NCI-H2107 treated with DMSO at 0.1 percent for 48 hours (cell line): ENCODE measurements around the gene MAFB.

Experiments
- DNase-seq: peaks from one replicate; lab custom pipeline; 2025; ENCODE audit not compliant: unreplicated experiment; lab: John Stamatoyannopoulos, UW

Gene MAFB

DNA sequence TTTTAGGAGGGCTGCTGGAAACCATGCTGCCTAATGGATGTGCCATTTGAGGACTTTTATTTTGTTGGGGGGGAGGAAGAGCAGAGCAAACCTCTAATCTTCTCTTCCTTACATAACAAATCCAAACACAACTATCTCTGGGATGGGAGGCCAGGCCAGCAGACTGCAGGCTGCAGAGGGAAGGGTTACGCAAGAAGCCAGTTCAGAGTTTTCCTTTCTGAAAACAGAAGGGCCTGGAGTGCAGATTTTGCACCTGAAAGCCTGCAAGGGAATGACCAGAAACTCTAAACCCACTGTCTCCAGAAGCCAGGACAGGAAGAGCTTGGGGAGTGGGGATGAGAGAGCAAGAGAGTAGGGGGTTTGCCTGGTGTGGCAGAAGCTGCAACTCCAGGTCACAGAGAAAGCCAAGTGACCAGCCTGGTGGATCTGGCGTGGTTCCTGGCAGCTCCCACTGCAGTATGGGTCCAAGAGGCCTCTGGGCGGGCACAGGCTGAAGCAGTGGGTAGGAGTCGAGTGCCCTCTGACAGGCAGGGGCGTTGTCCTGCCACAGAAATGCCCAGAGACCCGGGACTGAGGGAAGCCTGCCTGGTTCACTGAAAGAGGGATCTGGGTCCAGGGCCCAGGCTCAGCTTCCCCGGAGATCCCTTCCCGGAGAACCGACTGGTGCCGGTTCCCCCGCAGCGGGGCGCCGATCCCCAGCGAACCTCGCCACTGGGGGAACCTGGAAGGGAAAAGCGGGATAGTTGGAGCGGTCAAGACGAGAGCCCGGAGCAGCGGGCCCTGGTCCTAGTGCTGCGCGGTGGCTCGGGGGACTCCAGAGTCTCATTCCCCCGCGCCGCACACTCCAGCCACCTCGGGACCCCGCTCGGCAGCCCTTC is 6.7 kb downstream of the MAFB start:
- DNase-seq = no peak

DNA sequence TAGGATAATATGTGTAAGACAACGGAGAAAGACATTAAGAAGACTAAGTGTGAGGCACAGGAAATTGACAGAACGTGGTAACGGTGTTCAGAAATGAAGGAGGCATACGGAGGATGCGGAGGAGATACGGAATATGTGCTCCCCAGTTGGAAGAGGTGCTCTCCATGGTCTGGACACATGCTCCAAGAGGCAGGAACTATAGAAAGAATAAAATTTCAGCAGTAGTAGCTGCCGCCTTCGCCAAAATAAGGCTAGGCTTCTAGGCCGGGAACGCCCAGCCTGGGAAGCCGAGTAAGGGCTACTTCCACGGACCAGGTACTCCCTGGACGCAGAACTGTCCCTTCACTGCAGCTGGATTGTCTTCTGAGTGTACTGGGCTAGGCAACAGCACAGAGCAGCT is 7.4 kb downstream of the MAFB start:
- no peak for DNase-seq

DNA sequence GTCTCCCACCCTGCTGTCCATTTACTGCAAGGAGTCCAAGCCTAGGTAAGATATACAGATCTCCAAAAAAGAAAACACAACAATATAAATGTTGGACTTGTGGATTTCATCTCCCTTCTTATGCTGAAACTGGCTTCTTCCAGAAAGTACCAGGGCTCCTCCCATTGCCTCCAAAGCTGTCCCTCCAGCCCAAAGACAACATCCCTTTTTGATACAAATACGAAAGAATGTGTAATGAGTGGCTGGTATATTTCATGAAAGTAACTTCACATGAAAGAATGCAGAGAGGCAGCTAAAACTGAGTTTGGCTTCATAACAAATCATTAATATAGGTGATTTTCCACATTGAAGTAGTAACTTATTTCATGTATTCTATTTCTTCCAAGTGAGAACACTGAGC is 7.9 kb downstream of the MAFB start:
- no peak for DNase-seq

DNA sequence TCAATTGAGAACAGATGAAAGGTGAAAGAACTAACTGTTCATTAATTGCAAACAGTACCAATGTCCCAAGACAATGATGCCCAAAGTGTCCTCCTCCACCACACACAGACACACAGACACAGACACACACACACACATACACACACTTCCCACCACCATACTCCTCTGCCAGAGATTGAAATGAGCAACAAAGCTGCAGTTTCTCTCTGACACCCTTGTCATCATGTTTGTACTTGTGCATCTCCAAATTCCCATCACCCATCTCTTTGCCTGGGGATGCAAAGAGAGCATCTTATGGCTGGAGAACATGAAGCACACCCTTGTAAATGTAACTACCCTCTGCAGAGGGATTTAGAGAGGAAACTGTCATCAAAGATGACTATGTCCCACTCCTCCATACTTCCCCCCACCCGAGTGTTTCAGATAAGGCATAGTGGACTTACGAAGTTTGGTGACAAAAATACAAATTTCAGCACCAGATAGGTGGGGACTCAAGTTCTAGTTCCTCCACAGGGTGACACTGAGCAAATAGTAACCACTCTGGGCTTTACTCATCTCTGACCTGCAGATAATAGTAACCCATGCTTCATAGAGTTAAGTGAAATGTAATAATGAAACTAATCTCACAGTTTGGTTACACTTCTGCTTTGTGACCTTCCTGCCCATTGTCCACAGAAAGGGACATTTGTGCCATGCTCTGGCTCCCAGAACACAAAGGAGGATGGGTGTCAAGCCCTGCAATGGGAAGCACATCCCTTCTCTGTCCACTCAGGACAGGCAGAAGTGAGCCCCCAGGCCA is 8.7 kb downstream of the MAFB start:
- DNase-seq = no peak

- no peak for DNase-seq
Observed at GRCh38 chr20:40679184-40679583, 9.9 kb downstream of the MAFB start.

DNA sequence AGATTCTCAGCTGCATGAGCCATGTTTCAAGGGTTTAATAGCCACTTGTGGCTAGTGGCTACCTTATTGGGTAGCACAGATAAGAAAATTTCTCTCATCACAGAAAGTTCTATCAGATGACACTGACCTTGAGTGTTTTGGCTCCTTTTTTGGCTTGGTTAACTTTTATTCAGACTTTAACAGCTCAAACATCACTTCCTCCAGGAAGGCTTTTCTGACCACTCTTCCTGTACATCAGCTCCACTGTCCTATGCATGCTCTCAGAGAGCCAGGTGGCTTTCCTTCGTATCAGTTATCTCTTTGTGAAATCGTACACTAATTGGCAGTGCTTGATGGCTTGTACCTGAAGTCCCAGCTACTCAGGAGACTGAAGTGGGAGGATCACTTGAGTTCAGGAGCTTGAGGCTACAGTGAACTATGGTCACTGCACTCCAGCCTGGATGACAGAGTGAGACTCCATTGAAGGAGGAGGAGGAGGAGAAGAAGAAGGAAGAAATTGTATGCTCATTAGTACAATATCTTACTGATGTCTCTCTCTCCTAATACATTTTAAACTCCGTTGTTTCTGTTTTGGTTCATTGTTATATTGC is 10.7 kb downstream of the MAFB start:
- DNase-seq = no peak

DNA sequence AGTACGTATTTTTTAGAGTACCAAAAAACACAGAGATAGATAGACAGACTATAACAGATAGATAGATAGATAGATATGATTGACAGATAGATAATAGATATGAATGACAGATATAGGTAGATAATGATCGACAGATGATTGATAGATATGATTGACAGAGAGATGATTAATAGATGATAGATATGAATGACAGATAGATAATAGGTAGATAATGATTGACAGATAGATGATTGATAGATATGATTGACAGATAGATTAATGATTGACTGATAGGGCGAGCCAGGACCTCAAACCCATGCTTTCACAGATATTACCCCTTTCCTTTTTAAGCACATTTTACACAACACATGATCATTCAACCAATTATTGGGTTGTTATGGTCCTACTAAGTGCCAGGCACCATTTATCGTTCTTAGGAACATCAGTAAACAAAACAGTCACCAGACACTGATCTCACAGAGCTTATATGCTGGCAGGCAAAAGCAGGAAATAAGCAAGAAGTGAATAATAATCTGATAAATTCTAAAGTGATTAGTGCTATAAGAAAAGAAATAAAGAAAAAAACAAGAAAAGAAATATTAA is 11.6 kb downstream of the MAFB start:
- DNase-seq = no peak

DNA sequence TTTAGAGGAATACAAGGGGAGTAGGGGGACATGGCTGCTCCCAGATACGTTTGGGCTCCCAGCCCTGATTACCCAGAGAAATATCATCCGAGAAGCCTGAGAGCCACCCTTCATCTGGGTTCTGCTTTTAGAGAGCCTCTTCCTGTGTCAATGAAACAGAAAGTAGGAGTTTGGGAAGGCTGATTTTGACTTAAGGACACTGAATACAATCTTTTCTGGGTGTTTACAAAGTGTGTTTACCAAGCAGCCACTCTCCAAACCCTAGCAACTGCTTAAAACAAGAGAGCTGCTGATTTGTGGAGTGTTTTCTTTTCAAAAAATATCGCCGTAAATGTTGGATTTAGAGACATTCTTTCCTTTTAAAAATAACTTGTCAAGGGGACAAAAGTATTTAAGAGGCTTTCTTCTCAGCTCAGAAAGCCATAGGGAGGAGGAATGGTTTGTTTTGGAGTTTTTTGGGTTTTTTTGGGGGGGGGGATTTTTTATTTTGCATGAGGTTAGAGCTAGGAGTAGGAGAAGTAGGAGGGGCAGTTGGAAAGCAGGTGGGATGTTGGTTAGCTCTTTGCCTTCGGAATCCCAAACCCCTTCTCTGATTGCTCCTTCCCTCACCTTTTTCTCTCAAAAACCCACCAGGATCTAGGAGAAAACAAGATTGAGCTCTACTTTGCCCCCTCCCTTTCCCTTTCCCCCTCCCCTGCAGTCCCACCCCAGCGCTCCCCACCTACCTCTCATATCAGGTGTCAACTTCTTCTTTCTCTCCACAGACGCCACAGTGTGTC is 12.4 kb downstream of the MAFB start:
- DNase-seq = no peak

- no peak for DNase-seq
Observed at GRCh38 chr20:40675599-40676221, 13.3 kb downstream of the MAFB start.

GRCh38 chr20:40673442-40673841 is 15.6 kb downstream of the MAFB start:
- no peak for DNase-seq

GRCh38 chr20:40672095-40672494 is 16.9 kb downstream of the MAFB start:
- DNase-seq = no peak

DNA sequence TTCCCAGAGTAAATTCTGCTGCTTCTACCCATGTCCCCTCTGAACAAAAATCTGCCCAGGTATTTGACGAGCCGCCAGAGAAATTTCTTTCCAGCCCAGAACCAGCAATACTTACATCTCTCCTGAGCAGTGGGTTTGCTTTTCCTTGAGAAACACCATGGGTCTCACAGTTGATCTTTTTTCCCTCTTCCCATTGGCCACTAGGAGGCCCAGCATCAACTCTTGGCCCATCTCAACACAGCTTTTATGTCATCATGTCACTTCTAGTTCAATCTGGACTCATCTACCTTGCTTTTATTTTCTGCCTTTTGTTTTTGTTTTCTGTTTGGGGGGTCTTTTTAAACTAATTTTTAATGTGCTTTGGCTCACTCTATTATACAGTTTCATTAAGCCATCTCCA is 18.8 kb downstream of the MAFB start:
- no peak for DNase-seq

DNA sequence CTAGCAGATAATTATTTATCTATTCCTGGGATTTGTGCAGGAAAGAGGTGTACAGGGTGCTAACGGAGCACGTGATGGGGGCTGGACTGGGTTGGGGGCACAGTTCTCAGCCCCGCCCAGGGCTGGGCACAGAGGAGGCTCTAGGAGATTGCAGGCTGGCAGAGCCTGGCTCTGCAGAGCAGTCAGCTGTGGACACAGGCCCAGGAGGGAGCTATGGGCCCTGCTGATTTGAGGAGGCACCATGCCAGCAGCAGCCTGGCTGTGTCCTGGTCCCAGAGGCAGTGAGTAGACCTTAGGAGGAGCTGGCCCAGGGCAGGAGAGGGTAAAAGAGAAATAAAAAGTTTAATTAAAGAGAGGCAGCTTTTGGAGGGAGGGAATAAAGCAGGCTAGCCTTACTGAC is 19.3 kb downstream of the MAFB start:
- no peak for DNase-seq

GRCh38 chr20:40668449-40669228 is 20.4 kb downstream of the MAFB start:
- no peak for DNase-seq

DNA sequence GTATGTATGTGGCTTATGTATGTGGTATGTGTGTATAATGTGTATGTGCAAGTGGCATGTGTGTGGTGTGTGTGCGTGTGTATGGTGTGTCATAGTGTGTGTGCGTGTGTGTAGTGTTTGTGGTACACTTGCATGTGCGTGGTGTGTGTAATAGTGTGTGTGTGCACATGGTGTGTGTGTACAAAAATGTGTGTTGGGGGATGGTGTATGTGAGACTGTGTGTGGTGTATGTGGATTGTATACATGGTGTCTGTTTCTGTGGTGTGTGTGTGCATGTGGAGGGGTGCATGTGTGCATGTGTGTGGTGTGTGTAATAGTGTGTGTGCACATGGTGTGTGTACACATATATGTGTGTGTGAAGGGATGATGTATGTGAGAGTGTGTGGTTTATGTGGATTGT is 21.5 kb downstream of the MAFB start:
- DNase-seq = no peak

GRCh38 chr20:40666336-40666735 is 22.7 kb downstream of the MAFB start:
- DNase-seq = no peak

DNA sequence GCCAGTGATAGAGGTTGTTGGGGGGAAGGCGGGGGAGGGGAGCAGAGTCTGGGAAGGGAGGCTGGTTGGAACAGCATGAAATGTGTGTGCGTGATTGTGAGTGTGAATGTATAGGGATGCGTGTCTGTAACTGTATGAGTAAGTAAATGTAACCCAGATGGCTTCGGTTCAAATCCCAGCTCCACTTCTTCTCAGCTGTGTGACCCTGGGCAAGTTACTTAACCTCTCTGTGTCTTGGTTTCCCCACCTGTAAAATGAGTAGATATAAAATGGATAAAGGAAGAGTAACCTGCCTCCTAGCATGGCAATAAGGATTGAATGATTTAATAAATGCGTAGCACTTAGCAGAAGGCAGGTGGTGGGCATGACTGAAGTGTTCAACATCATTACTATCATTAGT is 24.1 kb downstream of the MAFB start:
- DNase-seq = no peak

DNA sequence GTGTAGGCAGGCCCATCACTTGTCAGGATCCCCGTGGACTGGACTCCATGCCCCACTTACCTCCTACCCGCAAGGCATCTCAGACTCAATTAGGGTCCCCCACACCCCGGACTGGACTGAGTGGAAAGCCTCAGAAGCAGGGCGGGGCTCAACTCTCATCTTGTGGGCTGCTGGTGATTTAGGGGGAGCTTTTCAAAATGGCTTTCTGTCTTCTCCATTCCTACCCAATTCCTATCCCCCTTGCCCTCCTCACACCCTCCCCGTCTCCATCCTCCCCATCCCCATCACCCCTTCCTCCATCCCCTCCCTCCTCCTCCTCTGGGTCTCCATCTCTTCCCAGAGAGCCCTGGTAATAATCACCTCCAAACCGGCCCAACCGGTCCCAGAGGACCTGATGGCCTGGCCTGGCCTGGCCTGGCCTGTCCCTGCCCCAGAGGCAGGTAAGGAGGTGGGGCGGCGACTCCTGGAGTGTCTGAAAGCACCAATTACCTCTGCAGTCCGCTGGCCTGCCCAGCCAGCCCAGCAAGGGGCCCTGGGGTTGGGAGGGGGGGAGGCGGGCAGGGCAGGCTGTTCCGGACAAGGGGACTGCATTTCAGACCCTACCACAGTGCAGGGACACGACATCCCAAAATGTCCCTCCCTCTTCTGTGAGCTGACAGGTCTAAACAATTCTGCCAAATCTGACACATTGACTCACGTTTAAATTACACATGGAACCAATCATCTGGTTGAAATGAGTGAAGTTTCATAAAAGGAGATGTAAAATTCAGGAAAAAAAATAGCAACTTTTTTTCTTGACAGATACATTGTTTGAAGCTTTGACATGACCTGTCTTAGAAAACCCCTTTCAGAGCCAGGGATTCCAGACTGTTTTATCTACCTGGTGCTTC is 24.8 kb downstream of the MAFB start:
- no peak for DNase-seq
